OCI-LY3 (cell line): ENCODE measurements around the gene ABCA4.

Experiments used
- H2AFZ ChIP-seq: fragments of 200-600, 300-600 bp; shearing (Covaris generic); 2 replicates; pipeline ENCODE4 v1.6.0; 2014; ENCODE audit warnings: antibody characterized with exemption, low read depth, low read length
- H3K27ac ChIP-seq: fragments of 200-600, 300-600 bp; sonication (generic); 2 replicates; pipeline ENCODE4 v1.5.1; 2014; ENCODE audit warnings: mild to moderate bottlenecking, low read length, moderate library complexity, mixed read lengths
- H3K27me3 ChIP-seq: fragments of 200-600, 300-600 bp; sonication (generic); 2 replicates; pipeline ENCODE4 v1.6.1; 2014; ENCODE audit warnings: low read depth, low read length, mixed read lengths
- H3K36me3 ChIP-seq: fragments of 200-600, 300-600 bp; sonication (generic); replicated peaks from 2 replicates; pipeline ENCODE3; 2014; ENCODE audit warnings: low read depth, low read length, mixed read lengths
- H3K4me1 ChIP-seq: fragments of 300-600, 200-600 bp; sonication (generic); 2 replicates; pipeline ENCODE4 v1.6.1; 2014; ENCODE audit warnings: low read length, mixed read lengths
- H3K4me2 ChIP-seq: fragments of 200-600, 300-600 bp; sonication (generic); 2 replicates; pipeline ENCODE4 v1.6.1; 2014; ENCODE audit warnings: low read length, mixed read lengths
- H3K4me3 ChIP-seq: fragments of 300-600, 200-600 bp; sonication (generic); 2 replicates; pipeline ENCODE4 v1.5.1; 2014; ENCODE audit warnings: antibody characterized with exemption, mild to moderate bottlenecking, low read length, moderate library complexity
- H3K79me2 ChIP-seq: fragments of 300-600, 200-600 bp; shearing (Covaris generic); 2 replicates; pipeline ENCODE4 v1.6.1; 2014; ENCODE audit warnings: mild to moderate bottlenecking, low read length, mixed read lengths
- H3K9ac ChIP-seq: fragments of 300-600, 200-600 bp; shearing (Covaris generic); 2 replicates; pipeline ENCODE4 v1.6.0; 2014; ENCODE audit warnings: mild to moderate bottlenecking, low read length, moderate library complexity
- H3K9me3 ChIP-seq: fragments of 200-600, 300-600 bp; shearing (Covaris generic); 2 replicates; pipeline ENCODE4 v1.6.1; 2014; ENCODE audit warnings: low read length, mixed read lengths; ENCODE audit not compliant: insufficient read depth
- H4K20me1 ChIP-seq: fragments of 200-600, 300-600 bp; sonication (generic); 2 replicates; pipeline ENCODE4 v1.6.1; 2016; ENCODE audit warnings: low read length, mixed read lengths; ENCODE audit not compliant: insufficient read depth
- EZH2phosphoT487 ChIP-seq: fragments of 200-600 bp; shearing (Covaris generic); IDR thresholded peaks from 2 replicates; pipeline ENCODE4 v1.6.1; 2018; ENCODE audit warnings: antibody characterized with exemption, mixed run types, low read depth
- TF ChIP-seq, protein P1 (sequence below): fragments of 200-600, 300-600 bp; sonication (generic); IDR thresholded peaks from 2 replicates; pipeline ENCODE4 v1.5.1; 2014; ENCODE audit warnings: antibody characterized with exemption, low read length, low read depth

Gene ABCA4

DNA sequence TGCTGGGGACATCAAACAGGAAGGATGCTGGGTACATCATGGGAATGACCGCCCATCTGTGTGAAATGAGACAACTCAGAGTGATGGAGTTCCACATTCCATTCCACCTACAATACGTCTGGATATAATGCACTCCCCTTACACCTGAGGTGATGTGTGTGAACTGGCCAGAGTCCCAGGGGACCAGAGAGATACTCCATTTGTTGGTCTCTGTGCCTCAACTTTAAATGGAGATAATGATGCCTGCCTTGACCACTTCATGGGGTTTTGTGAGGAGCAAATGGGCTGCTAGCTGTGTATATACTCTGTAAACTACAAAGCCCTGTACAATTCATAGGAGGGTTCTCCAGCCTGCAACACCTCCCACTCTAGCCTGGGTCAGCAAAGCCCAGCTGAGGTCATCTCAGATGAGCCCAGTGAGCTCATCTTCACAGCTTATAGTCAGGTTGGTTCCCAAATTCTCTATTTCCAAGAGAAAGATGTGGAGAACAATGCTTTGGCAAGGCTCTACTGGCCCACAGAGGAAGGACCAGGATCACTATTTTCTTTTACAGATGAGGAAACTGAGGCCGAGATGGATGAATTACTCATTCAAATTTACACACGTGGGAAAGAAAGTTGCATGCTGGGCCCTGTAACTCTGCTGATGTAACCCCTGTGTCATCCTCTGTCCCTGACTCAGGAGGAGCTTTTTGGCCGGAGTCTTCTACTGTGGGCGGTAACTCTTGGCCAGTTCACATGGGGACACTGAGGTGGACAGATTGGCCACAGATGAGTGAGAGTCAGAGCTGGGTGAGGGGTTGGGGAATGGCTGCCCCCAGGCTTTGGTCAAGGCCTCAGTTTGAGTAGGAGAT lies 106.1 kb downstream of the ABCA4 start:
- no peaks in the 10 kb centered on the region for H3K79me2 ChIP-seq
- H3K4me3 ChIP-seq: no peak overlapping the region
- H3K4me1 ChIP-seq: no peaks in the 10 kb centered on the region
- H3K9me3 ChIP-seq: no peaks in the 10 kb centered on the region
- H3K9ac ChIP-seq: no peak overlapping the region
- H4K20me1 ChIP-seq: no peaks in the 10 kb centered on the region
- no peaks in the 10 kb centered on the region for H3K36me3 ChIP-seq
- 0 out of 2 replicates have a peak, but pooled peaks cover 5% of the 10 kb centered on the region for H3K27me3 ChIP-seq
- H3K27ac ChIP-seq: no peak overlapping the region
- TF ChIP-seq, protein P1, sequence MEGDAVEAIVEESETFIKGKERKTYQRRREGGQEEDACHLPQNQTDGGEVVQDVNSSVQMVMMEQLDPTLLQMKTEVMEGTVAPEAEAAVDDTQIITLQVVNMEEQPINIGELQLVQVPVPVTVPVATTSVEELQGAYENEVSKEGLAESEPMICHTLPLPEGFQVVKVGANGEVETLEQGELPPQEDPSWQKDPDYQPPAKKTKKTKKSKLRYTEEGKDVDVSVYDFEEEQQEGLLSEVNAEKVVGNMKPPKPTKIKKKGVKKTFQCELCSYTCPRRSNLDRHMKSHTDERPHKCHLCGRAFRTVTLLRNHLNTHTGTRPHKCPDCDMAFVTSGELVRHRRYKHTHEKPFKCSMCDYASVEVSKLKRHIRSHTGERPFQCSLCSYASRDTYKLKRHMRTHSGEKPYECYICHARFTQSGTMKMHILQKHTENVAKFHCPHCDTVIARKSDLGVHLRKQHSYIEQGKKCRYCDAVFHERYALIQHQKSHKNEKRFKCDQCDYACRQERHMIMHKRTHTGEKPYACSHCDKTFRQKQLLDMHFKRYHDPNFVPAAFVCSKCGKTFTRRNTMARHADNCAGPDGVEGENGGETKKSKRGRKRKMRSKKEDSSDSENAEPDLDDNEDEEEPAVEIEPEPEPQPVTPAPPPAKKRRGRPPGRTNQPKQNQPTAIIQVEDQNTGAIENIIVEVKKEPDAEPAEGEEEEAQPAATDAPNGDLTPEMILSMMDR: no peak
- TF ChIP-seq EZH2phosphoT487: no peak
- no peak overlapping the region for H2AFZ ChIP-seq
- no peak overlapping the region for H3K4me2 ChIP-seq

DNA sequence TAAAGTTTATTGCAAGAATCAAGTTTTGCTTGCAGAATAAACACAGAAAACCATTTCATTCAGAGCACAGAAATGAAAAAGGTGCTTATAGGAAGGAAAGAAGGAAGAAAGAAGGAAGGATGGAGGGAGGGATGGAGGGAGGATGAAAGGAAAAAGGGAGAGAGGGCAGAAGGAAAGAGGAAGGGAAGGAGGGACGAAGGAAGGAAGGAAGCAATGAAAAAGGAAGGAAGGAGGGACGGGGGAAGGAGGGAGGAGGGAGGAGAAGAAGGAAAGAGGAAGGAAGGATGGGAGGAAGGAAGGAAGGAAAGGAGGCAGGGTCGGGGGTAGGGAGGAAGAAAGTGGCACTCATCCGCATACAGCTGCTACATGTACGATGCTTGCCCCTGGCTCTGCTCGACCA lies 106.9 kb downstream of the ABCA4 start:
- Histone ChIP-seq H3K36me3 (no peaks in the 10 kb centered on the region), H2AFZ (no peak overlapping the region), H4K20me1 (no peaks in the 10 kb centered on the region), H3K79me2 (no peaks in the 10 kb centered on the region), H3K4me3 (no peak overlapping the region), H3K9me3 (no peaks in the 10 kb centered on the region), H3K27ac (no peak overlapping the region), H3K27me3 (0 out of 2 replicates have a peak, but pooled peaks cover 5% of the 10 kb centered on the region), H3K9ac (no peak overlapping the region), H3K4me2 (no peak overlapping the region), H3K4me1 (no peaks in the 10 kb centered on the region)
- TF ChIP-seq EZH2phosphoT487: no peak
- TF ChIP-seq, protein P1: no peak

DNA sequence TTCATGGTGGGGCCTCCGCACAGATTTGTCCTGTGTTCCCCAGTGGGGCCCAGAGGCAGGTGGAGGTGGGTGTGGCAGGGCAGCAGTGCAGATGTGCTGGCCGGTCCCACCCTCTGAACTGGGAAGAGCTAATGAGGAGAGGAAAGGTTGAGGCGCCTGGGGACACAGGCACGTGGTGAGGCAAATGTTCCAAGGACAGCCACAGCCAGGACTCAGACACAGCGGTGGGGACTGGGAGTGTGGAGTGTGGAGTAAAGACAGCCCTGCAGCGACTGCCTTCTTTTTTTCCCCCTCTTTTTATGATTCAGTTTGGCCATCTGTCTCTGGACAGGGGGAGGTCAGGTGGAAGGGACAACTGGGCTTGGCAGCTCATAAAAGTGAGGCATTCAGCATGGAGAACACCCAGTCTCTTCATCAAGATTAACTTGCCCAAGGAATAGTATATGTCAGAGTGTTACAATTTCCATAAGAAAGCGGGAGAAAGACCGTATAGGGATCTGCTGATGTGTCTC lies 107.5 kb downstream of the ABCA4 start:
- Histone ChIP-seq H3K9me3 (no peaks in the 10 kb centered on the region), H4K20me1 (no peaks in the 10 kb centered on the region), H3K27ac (no peak overlapping the region), H3K79me2 (no peaks in the 10 kb centered on the region), H3K4me2 (no peak overlapping the region), H3K27me3 (0 out of 2 replicates have a peak, but pooled peaks cover 5% of the 10 kb centered on the region), H3K9ac (no peak overlapping the region), H3K36me3 (no peaks in the 10 kb centered on the region), H2AFZ (no peak overlapping the region), H3K4me1 (no peaks in the 10 kb centered on the region), H3K4me3 (no peak overlapping the region)
- TF ChIP-seq, protein P1: no peak
- no peak for TF ChIP-seq EZH2phosphoT487

DNA sequence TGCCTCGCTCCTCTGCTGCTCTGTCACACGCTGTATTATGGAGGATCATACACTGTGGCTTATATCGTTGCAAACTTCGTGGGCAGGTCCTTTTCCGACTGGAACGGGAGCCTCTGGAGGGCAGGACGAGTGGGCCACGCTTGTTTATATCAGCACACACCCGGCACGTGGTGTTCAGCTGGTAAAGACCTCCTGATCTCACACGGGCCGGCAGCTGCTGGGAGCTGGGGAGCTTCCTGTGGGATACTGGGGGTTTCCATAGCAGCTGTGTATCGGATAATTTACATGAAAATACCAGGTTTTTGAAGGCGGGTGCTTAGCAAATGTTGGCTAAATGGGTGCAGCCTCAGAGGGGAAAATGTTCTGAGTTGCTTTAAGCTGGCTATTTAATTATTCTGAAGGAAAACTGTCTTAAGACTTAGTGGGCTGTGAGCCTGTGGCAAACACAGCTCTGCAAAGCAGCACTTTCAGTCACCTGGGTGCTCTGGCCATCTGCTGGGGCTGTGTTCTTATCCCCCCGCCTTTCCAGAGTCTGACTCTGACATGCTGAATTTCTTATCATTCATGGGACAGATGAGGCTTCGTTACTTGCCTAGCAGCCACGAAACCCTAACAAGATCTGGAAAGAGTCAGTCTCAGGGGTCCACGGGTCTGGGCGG lies 108.1 kb downstream of the ABCA4 start:
- 0 out of 2 replicates have a peak, but pooled peaks cover 5% of the 10 kb centered on the region for H3K27me3 ChIP-seq
- H4K20me1 ChIP-seq: no peaks in the 10 kb centered on the region
- H3K4me1 ChIP-seq: no peaks in the 10 kb centered on the region
- no peak overlapping the region for H3K9ac ChIP-seq
- TF ChIP-seq, protein P1: no peak
- no peak for TF ChIP-seq EZH2phosphoT487
- H3K9me3 ChIP-seq: no peaks in the 10 kb centered on the region
- no peak overlapping the region for H3K27ac ChIP-seq
- H3K79me2 ChIP-seq: no peaks in the 10 kb centered on the region
- no peak overlapping the region for H2AFZ ChIP-seq
- H3K4me3 ChIP-seq: no peak overlapping the region
- H3K4me2 ChIP-seq: no peak overlapping the region
- no peaks in the 10 kb centered on the region for H3K36me3 ChIP-seq
